GM12873 (cell line): ENCODE measurements around the gene FAT2.

Experiments
- CTCF ChIP-seq: IDR thresholded peaks from 2 replicates; pipeline ENCODE4 v1.5.1; 2012; ENCODE audit warnings: low read depth, mild to moderate bottlenecking, moderate library complexity, low read length, control low read depth; ENCODE audit not compliant: insufficient read depth; ENCODE audit errors: missing control alignments

Gene FAT2

GRCh38 chr5:151591144-151591819 lies at the start of gene FAT2:
Gene FAT2, minus strand, starts transcription at chr5:151591331. Its CDS starts 22,400 bp downstream, at chr5:151568931.
- no peak for TF ChIP-seq CTCF

- no peak for TF ChIP-seq CTCF
Measured at GRCh38 chr5:151638619-151639018, 47.5 kb upstream of the FAT2 start.

GRCh38 chr5:151637676-151638075 lies 46.5 kb upstream of the FAT2 start:
- no peak for TF ChIP-seq CTCF

GRCh38 chr5:151633892-151634291 lies 42.8 kb upstream of the FAT2 start:
- TF ChIP-seq CTCF = no peak

- no peak for TF ChIP-seq CTCF
Measured at GRCh38 chr5:151632941-151633340, 41.8 kb upstream of the FAT2 start.

GRCh38 chr5:151632524-151632923 lies 41.4 kb upstream of the FAT2 start:
- TF ChIP-seq CTCF = no peak

- no peak for TF ChIP-seq CTCF
Measured at GRCh38 chr5:151631941-151632340, 40.8 kb upstream of the FAT2 start.
